HG02943 (cell line): ENCODE measurements around the gene USP2.
A peak's percentile ranks its signal among the peaks of the same experiment; 100 is the strongest.

Experiments used
- ATAC-seq: cut with Tn5 transposase; IDR thresholded peaks from one replicate; pipeline ENCODE4 v1.9.1; 2021; ENCODE audit warnings: mild to moderate bottlenecking, low read depth, moderate library complexity; ENCODE audit not compliant: unreplicated experiment

Gene USP2

GRCh38 chr11:119343726-119344125 is 37.8 kb downstream of the USP2 start:
- no peak for ATAC-seq

GRCh38 chr11:119342362-119343130 is 38.9 kb downstream of the USP2 start:
- ATAC-seq: no peak

- no peak for ATAC-seq
Observed at GRCh38 chr11:119342023-119342300, 39.5 kb downstream of the USP2 start.

GRCh38 chr11:119341222-119342022 is 40.1 kb downstream of the USP2 start:
- ATAC-seq: no peak

GRCh38 chr11:119340335-119341221 is 40.9 kb downstream of the USP2 start, which contains the start of gene C1QTNF5:
TSS of gene C1QTNF5 (minus strand) at chr11:119340883. CDS start at chr11:119340397, 486 bp downstream.
- ATAC-seq: no peak

- ATAC-seq: no peak
Observed at GRCh38 chr11:119339589-119340334, 41.7 kb downstream of the USP2 start.

GRCh38 chr11:119338965-119339588 is 42.4 kb downstream of the USP2 start:
- ATAC-seq: no peak

GRCh38 chr11:119338318-119338890 is 43.1 kb downstream of the USP2 start:
- ATAC-seq: no peak

GRCh38 chr11:119337581-119338317 is 43.7 kb downstream of the USP2 start:
- no peak for ATAC-seq

- no peak for ATAC-seq
Observed at GRCh38 chr11:119336744-119337469, 44.6 kb downstream of the USP2 start.

- ATAC-seq: no peak
Observed at GRCh38 chr11:119335655-119336543, 45.6 kb downstream of the USP2 start.

GRCh38 chr11:119335091-119335654 is 46.3 kb downstream of the USP2 start:
- no peak for ATAC-seq

GRCh38 chr11:119334174-119334930 is 47.1 kb downstream of the USP2 start, which contains the start of gene RNF26:
TSS of gene RNF26 (plus strand) at chr11:119334527. CDS start at chr11:119335123, 596 bp downstream.
- ATAC-seq: peak; percentile 86

GRCh38 chr11:119332111-119332765 is 49.3 kb downstream of the USP2 start:
- ATAC-seq: no peak

- no peak for ATAC-seq
Observed at GRCh38 chr11:119330237-119330636, 51.3 kb downstream of the USP2 start.
